ENCODE measurements around the gene USPL1. TPM values are rescaled to one million over a fixed set of nuclear protein-coding genes. Genes with fewer than 3 reads are reported as not detected.

USPL1 gene
- total RNA-seq, 1 experiment from 2014 or later: 23.4 TPM

- Mint-ChIP-seq H3K9me3 (ENCODE audit: unreplicated experiment) (no peaks in the 10 kb centered on the region), H3K4me3 (ENCODE audit: unreplicated experiment) (no peak overlapping the region), H3K4me1 (ENCODE audit: low read depth, unreplicated experiment) (no peaks in the 10 kb centered on the region), H3K27ac (ENCODE audit: unreplicated experiment) (no peak overlapping the region), H3K36me3 (ENCODE audit: insufficient read depth, unreplicated experiment) (peaks cover 78% of the 10 kb centered on the region), H3K27me3 (ENCODE audit: insufficient read depth, unreplicated experiment) (no peaks in the 10 kb centered on the region)
- TF ChIP-seq, protein P1, sequence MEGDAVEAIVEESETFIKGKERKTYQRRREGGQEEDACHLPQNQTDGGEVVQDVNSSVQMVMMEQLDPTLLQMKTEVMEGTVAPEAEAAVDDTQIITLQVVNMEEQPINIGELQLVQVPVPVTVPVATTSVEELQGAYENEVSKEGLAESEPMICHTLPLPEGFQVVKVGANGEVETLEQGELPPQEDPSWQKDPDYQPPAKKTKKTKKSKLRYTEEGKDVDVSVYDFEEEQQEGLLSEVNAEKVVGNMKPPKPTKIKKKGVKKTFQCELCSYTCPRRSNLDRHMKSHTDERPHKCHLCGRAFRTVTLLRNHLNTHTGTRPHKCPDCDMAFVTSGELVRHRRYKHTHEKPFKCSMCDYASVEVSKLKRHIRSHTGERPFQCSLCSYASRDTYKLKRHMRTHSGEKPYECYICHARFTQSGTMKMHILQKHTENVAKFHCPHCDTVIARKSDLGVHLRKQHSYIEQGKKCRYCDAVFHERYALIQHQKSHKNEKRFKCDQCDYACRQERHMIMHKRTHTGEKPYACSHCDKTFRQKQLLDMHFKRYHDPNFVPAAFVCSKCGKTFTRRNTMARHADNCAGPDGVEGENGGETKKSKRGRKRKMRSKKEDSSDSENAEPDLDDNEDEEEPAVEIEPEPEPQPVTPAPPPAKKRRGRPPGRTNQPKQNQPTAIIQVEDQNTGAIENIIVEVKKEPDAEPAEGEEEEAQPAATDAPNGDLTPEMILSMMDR (IDR thresholded peaks at IDR 0.05; ENCODE audit: insufficient read depth in 1 of 2, low read depth in 1 of 2, low read length in 1 of 2, severe bottlenecking in 1 of 2, unreplicated experiment in 1 of 2): no peak
- H3K4me3 ChIP-seq (ENCODE audit: low read depth, low read length): no peak overlapping the region
- peaks cover 6% of the 10 kb centered on the region; the same call in 1 of the 2 replicates for H3K4me1 ChIP-seq
- ChIA-PET POLR2A (no interaction called here), CTCF (no interaction called here)
- no peak for DNase-seq
- no TSS peak for BruUV-seq (replicated peaks)
- intact Hi-C loops (cut with micrococcal nuclease; ENCODE audit: unreplicated experiment): no loop called here
- H3K36me3 ChIP-seq (ENCODE audit: control insufficient read depth, insufficient read depth, low read length): peaks cover 5% of the 10 kb centered on the region
- H3K27me3 ChIP-seq (replicated peaks; ENCODE audit: control insufficient read depth, insufficient read depth, low read length): no peaks in the 10 kb centered on the region
- H3K9me3 ChIP-seq: no peaks in the 10 kb centered on the region
These were observed 16.1 kb downstream of the USPL1 start for GRCh38 chr13:30633861-30634260.

DNA sequence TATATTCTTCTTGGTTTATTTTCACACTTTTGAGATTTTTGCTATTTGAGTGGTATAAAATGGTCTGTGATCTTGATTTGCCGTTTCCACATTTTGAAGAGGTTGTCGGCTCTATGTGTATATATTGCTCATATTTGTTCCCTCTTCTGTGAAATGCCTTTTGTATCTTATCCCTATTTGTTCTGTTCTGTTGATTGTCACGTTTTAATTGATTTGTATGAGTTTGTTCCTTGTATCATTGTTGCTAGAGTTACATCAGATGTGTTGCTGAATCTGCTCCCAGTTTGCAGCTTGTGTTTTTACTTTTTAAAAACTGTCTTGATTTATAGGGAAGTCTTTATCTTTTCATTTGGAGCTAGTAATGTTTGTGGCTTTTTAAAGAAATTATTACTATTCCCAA lies 17.1 kb downstream of the USPL1 start:
- Histone ChIP-seq H3K4me1 (peaks cover 6% of the 10 kb centered on the region; the same call in 1 of the 2 replicates), H3K4me3 (ENCODE audit: low read depth, low read length) (no peak overlapping the region), H3K36me3 (ENCODE audit: control insufficient read depth, insufficient read depth, low read length) (peaks cover 3% of the 10 kb centered on the region; the same call in 1 of the 2 replicates), H3K27me3 (replicated peaks; ENCODE audit: control insufficient read depth, insufficient read depth, low read length) (no peaks in the 10 kb centered on the region), H3K9me3 (no peaks in the 10 kb centered on the region)
- no peak for DNase-seq
- Mint-ChIP-seq H3K27me3 (ENCODE audit: insufficient read depth, unreplicated experiment) (no peaks in the 10 kb centered on the region), H3K4me1 (ENCODE audit: low read depth, unreplicated experiment) (no peaks in the 10 kb centered on the region), H3K4me3 (ENCODE audit: unreplicated experiment) (no peak overlapping the region), H3K36me3 (ENCODE audit: insufficient read depth, unreplicated experiment) (peaks cover 73% of the 10 kb centered on the region), H3K27ac (ENCODE audit: unreplicated experiment) (no peak overlapping the region), H3K9me3 (ENCODE audit: unreplicated experiment) (no peaks in the 10 kb centered on the region)
- CTCF ChIA-PET: no interaction called here
- BruUV-seq (replicated peaks): no TSS peak
- intact Hi-C loops (cut with micrococcal nuclease; ENCODE audit: unreplicated experiment): no loop called here
- POLR2A ChIA-PET: no interaction called here
- TF ChIP-seq, protein P1 (IDR thresholded peaks at IDR 0.05; ENCODE audit: insufficient read depth in 1 of 2, low read depth in 1 of 2, low read length in 1 of 2, severe bottlenecking in 1 of 2, unreplicated experiment in 1 of 2): no peak

DNA sequence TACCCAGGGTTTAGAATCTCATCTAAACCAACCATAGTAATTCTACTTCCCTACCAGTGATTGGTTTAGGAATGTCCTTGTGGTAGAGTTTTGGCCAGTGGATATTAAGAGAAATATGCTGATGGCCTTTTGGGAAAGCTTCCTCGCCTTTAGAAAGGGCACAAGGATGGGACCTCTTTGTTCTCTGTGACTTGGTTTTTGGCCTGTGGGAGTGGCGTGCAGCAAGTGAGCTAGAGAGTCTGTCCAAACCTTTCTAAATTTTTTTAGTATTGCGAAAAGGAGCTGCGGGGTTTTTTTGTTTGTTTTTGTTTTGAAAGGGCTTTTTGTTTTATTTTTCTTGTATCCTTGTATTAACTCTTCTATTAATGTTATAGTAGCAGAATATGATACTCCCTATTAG lies 20.6 kb downstream of the USPL1 start:
- H3K4me3 Mint-ChIP-seq (ENCODE audit: unreplicated experiment): no peak overlapping the region
- no peak for DNase-seq
- CTCF ChIA-PET: no interaction called here
- H3K27me3 ChIP-seq (replicated peaks; ENCODE audit: control insufficient read depth, insufficient read depth, low read length): no peaks in the 10 kb centered on the region
- peaks cover 75% of the 10 kb centered on the region for H3K36me3 Mint-ChIP-seq (ENCODE audit: insufficient read depth, unreplicated experiment)
- H3K4me3 ChIP-seq (ENCODE audit: low read depth, low read length): no peak overlapping the region
- no peaks in the 10 kb centered on the region for H3K4me1 Mint-ChIP-seq (ENCODE audit: low read depth, unreplicated experiment)
- no peaks in the 10 kb centered on the region for H3K27me3 Mint-ChIP-seq (ENCODE audit: insufficient read depth, unreplicated experiment)
- peaks cover 2% of the 10 kb centered on the region; the same call in 1 of the 2 replicates for H3K36me3 ChIP-seq (ENCODE audit: control insufficient read depth, insufficient read depth, low read length)
- TF ChIP-seq, protein P1 (IDR thresholded peaks at IDR 0.05; ENCODE audit: insufficient read depth in 1 of 2, low read depth in 1 of 2, low read length in 1 of 2, severe bottlenecking in 1 of 2, unreplicated experiment in 1 of 2): no peak
- H3K4me1 ChIP-seq: peaks cover 6% of the 10 kb centered on the region; the same call in 1 of the 2 replicates
- no TSS peak for BruUV-seq (replicated peaks)
- no peak overlapping the region for H3K27ac Mint-ChIP-seq (ENCODE audit: unreplicated experiment)
- POLR2A ChIA-PET: no interaction called here
- no peaks in the 10 kb centered on the region for H3K9me3 Mint-ChIP-seq (ENCODE audit: unreplicated experiment)
- no peaks in the 10 kb centered on the region for H3K9me3 ChIP-seq
- intact Hi-C loops (cut with micrococcal nuclease; ENCODE audit: unreplicated experiment): no loop called here

Data from Caco-2 (cell line).